EL (cell line): Measurements from ENCODE around the gene ACBD6.
A peak's percentile ranks its signal among the peaks of the same experiment; 100 is the strongest.
"Not testable (repeated sequence)": the region's sequence is repeated elsewhere in the genome, so short reads cannot be mapped to it uniquely, and the experiment has no call there.

Experiments
- DNase-seq: peaks from one replicate; pipeline ENCODE4 v3.0.0-alpha.2; 2016

Gene ACBD6

GRCh38 chr1:180486092-180486491 is 16.3 kb downstream of the ACBD6 start:
- no peak for DNase-seq

GRCh38 chr1:180484490-180484889 is 17.9 kb downstream of the ACBD6 start:
- no peak for DNase-seq

GRCh38 chr1:180482425-180483275 is 19.7 kb downstream of the ACBD6 start:
- DNase-seq, result peak; percentile 56

GRCh38 chr1:180470031-180470430 is 32.3 kb downstream of the ACBD6 start:
- no peak for DNase-seq

GRCh38 chr1:180468311-180468710 is 34.1 kb downstream of the ACBD6 start:
- no peak for DNase-seq

GRCh38 chr1:180462102-180462501 is 40.3 kb downstream of the ACBD6 start:
- no peak for DNase-seq

- not testable (repeated sequence) for DNase-seq
These were observed 40.7 kb downstream of the ACBD6 start for GRCh38 chr1:180461682-180462081.

GRCh38 chr1:180458807-180459206 is 43.6 kb downstream of the ACBD6 start:
- DNase-seq, result no peak

- DNase-seq, result no peak
These were observed 46.2 kb downstream of the ACBD6 start for GRCh38 chr1:180456191-180456590.

GRCh38 chr1:180451504-180451903 is 50.9 kb downstream of the ACBD6 start:
- DNase-seq, result no peak

- no peak for DNase-seq
These were observed 57.9 kb downstream of the ACBD6 start for GRCh38 chr1:180444522-180444921.

- DNase-seq, result no peak
These were observed 62.0 kb downstream of the ACBD6 start for GRCh38 chr1:180440335-180440734.

GRCh38 chr1:180435566-180435965 is 66.8 kb downstream of the ACBD6 start:
- no peak for DNase-seq

- DNase-seq, result no peak
These were observed 68.5 kb downstream of the ACBD6 start for GRCh38 chr1:180433873-180434272.

GRCh38 chr1:180431683-180432082 is 70.7 kb downstream of the ACBD6 start:
- no peak for DNase-seq

- no peak for DNase-seq
These were observed 73.3 kb downstream of the ACBD6 start for GRCh38 chr1:180428782-180429695.

GRCh38 chr1:180425952-180426351 is 76.4 kb downstream of the ACBD6 start:
- no peak for DNase-seq

- no peak for DNase-seq
These were observed 77.4 kb downstream of the ACBD6 start for GRCh38 chr1:180424848-180425457.

- no peak for DNase-seq
These were observed 80.8 kb downstream of the ACBD6 start for GRCh38 chr1:180421614-180422013.

GRCh38 chr1:180421145-180421544 is 81.2 kb downstream of the ACBD6 start:
- not testable (repeated sequence) for DNase-seq

- peak; percentile 46 for DNase-seq
These were observed 86.3 kb downstream of the ACBD6 start for GRCh38 chr1:180415985-180416633.

- no peak for DNase-seq
These were observed 87.0 kb downstream of the ACBD6 start for GRCh38 chr1:180415236-180415848.
